ENCODE data around the gene DQX1.
A peak's percentile ranks its signal among the peaks of the same experiment; 100 is the strongest.

DQX1 gene

DNA sequence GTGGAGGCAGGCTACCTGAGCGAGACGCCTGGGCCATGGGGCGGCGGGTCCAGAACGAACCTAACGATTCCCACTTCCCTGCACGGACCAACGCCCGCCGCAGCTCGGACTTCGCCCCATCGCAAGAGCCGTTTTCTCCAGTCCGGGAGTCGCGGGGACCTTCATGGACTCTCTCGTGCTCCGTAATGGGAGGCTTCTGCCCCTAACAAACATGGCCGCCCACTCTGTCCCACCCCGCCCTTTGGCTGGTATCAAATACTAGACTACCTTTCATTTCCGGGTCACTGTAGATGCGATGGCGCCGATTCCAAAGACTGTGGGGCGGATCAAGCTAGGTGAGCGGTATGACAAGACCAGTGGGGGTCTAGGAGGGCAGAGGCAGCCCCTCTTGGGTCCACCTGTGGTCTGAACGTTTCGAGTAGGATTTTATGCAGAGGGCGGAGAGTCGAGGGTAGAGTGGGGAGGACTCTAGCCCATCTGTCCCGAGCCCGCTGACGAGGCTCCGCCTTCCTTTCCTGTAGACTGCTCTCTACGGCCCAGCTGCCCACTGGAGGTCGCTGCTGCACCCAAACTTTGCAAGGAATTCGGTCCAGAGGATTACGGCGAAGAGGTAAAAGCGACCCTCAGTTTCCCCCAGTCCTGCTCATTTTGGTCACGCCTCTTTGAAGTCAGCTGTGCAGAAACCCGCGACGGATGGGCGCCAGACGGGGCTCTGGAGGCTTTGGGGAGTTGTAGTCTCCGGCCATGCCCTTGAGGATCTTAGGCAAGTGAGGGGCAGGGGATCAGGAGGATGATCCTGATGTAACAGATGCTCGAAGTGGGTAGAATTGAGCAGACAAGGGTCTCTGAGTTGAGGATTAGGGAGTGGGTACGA, 43.0 kb downstream of the DQX1 start, which contains the start of the genes CCDC142 and TTC31:
TSS of gene CCDC142 (minus strand) at position 198 of the 874 bp plus-strand sequence. CDS start at position 37, 161 bp downstream.
TSS of gene TTC31 (plus strand) at position 281 of the 874 bp plus-strand sequence. CDS start at position 296, 15 bp downstream.
- Histone ChIP-seq H4K20me1 (ENCODE audit: insufficient read depth) (no peaks in the 10 kb centered on the region), H2AFZ (ENCODE audit: low read depth) (peak within 1 kb of the TSS; percentile 99), H3K4me3 (IDR thresholded peaks at IDR 0.05; ENCODE audit: insufficient read depth, low read depth, low read length) (no peak within 1 kb of the TSS), H3K27me3 (ENCODE audit: insufficient read depth, low read depth) (no peaks in the 10 kb centered on the region), H3K36me3 (ENCODE audit: insufficient read depth) (no peaks in the 10 kb centered on the region), H3K79me2 (ENCODE audit: insufficient read depth, low read depth) (peaks cover 18% of the 10 kb centered on the region), H3K27ac (peak within 1 kb of the TSS; percentile 75), H3K4me1 (ENCODE audit: low read depth, poor library complexity, severe bottlenecking) (peaks cover 15% of the 10 kb centered on the region), H3K4me2 (peak within 1 kb of the TSS; percentile 97), H3K9ac (peak within 1 kb of the TSS; percentile 90)
- TF ChIP-seq, protein P1, sequence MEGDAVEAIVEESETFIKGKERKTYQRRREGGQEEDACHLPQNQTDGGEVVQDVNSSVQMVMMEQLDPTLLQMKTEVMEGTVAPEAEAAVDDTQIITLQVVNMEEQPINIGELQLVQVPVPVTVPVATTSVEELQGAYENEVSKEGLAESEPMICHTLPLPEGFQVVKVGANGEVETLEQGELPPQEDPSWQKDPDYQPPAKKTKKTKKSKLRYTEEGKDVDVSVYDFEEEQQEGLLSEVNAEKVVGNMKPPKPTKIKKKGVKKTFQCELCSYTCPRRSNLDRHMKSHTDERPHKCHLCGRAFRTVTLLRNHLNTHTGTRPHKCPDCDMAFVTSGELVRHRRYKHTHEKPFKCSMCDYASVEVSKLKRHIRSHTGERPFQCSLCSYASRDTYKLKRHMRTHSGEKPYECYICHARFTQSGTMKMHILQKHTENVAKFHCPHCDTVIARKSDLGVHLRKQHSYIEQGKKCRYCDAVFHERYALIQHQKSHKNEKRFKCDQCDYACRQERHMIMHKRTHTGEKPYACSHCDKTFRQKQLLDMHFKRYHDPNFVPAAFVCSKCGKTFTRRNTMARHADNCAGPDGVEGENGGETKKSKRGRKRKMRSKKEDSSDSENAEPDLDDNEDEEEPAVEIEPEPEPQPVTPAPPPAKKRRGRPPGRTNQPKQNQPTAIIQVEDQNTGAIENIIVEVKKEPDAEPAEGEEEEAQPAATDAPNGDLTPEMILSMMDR (conservative IDR thresholded peaks at IDR 0.05; ENCODE audit: low read depth, low read length) = peak; percentile 89

DNA sequence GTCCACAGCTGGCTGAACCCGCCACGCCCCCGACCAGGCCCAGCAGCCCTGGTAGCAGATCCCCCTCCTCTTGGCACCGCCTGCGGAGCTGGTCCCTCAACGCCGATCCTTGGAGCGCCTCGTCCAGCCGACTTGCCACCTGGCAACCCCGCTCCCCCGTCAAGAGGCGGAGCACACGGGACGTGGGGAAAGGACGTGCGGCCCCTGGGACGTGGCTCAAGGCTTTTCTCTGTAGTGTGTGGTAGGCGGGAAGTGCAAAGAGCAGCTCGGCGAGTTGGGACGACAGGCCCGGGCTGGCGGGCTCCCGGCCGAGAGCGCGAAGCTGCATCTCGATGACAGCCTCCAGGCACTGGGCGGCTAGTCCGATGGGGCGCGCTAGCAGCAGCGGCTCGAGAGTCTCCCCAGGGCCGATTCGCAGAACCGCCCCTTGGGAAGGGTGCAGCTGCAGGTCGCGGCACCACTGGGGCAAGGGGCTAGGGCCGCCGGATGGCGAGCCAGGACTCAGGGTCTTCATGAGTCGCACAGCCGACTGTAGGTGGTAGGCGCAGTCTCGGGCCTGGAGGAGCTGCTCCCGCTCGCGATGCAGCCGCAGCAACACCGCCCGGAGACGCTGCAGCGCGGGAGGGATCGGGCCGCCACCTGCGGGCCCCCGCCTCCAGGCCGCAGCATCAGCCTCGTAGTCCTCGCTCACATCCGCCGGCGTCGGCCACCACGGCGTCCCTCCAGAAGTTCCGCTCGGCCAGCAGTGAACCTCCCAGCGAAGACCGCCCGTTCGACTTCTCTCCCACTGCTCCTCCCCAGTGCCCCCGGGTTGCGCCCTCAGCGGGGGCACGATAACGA, 43.9 kb downstream of the DQX1 start:
- peak overlapping the region; percentile 90 for H3K9ac ChIP-seq
- H3K27me3 ChIP-seq (ENCODE audit: insufficient read depth, low read depth) = no peaks in the 10 kb centered on the region
- TF ChIP-seq, protein P1 (conservative IDR thresholded peaks at IDR 0.05; ENCODE audit: low read depth, low read length) = no peak
- H3K4me3 ChIP-seq (IDR thresholded peaks at IDR 0.05; ENCODE audit: insufficient read depth, low read depth, low read length) = no peak overlapping the region
- H3K27ac ChIP-seq = peak overlapping the region; percentile 75
- no peaks in the 10 kb centered on the region for H4K20me1 ChIP-seq (ENCODE audit: insufficient read depth)
- H3K4me2 ChIP-seq = peak overlapping the region; percentile 97
- H3K79me2 ChIP-seq (ENCODE audit: insufficient read depth, low read depth) = peaks cover 18% of the 10 kb centered on the region
- H3K36me3 ChIP-seq (ENCODE audit: insufficient read depth) = no peaks in the 10 kb centered on the region
- H2AFZ ChIP-seq (ENCODE audit: low read depth) = peak overlapping the region; percentile 99
- H3K4me1 ChIP-seq (ENCODE audit: low read depth, poor library complexity, severe bottlenecking) = peaks cover 15% of the 10 kb centered on the region

DNA sequence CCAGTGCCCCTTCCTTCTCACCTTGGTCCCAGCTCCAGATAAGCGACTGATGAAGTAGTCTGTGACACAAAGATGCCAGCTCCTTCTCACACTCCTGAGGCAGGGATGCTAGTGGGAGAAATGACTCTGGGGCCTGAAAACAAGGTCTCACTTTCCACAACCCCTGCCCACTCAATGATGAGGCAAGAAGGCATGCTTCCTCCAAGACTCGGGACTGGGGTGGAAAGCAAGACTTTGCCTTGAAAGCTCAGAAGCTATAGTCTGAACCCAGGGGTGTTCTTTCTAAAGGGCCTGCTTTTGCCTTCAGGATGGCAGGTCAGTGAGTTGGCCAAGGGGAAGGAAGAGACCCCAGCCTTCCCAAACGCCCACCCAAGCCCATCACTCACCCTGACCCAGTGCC, 44.6 kb downstream of the DQX1 start:
- Histone ChIP-seq H3K27me3 (ENCODE audit: insufficient read depth, low read depth) (no peaks in the 10 kb centered on the region), H3K27ac (no peak overlapping the region), H3K79me2 (ENCODE audit: insufficient read depth, low read depth) (peaks cover 18% of the 10 kb centered on the region), H3K9ac (peak overlapping the region; percentile 90; the same call in 1 of the 2 replicates), H2AFZ (ENCODE audit: low read depth) (no peak overlapping the region; the same call in 1 of the 2 replicates), H3K4me3 (IDR thresholded peaks at IDR 0.05; ENCODE audit: insufficient read depth, low read depth, low read length) (no peak overlapping the region), H3K36me3 (ENCODE audit: insufficient read depth) (no peaks in the 10 kb centered on the region), H3K4me2 (peak overlapping the region; percentile 97), H3K4me1 (ENCODE audit: low read depth, poor library complexity, severe bottlenecking) (peaks cover 15% of the 10 kb centered on the region), H4K20me1 (ENCODE audit: insufficient read depth) (no peaks in the 10 kb centered on the region)
- TF ChIP-seq, protein P1 (conservative IDR thresholded peaks at IDR 0.05; ENCODE audit: low read depth, low read length) = no peak

DNA sequence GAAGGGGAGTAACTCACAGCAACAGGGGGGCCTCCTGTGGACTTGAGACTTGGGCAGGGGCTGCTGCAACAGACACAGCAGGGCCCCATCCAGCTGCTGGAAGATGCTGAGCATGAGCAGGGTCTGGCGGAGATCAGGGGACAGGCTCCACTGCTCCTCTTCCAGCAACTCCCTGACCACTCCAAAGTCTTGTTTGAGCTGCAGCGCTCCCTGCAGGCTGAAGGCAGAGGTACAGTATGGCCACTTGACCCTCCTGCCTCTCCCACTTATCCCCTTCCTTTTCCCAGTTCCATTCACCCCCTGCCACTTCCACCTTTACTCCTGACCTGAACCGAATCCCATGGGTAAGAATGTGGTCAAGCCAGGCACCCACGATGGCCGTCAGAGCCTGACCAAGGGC, 51.1 kb downstream of the DQX1 start:
- Histone ChIP-seq H3K36me3 (ENCODE audit: insufficient read depth) (no peaks in the 10 kb centered on the region), H3K27ac (no peak overlapping the region), H3K27me3 (ENCODE audit: insufficient read depth, low read depth) (no peaks in the 10 kb centered on the region), H3K9ac (no peak overlapping the region), H4K20me1 (ENCODE audit: insufficient read depth) (no peaks in the 10 kb centered on the region), H3K79me2 (ENCODE audit: insufficient read depth, low read depth) (peaks cover 7% of the 10 kb centered on the region; the same call in 1 of the 2 replicates), H2AFZ (ENCODE audit: low read depth) (no peak overlapping the region), H3K4me3 (IDR thresholded peaks at IDR 0.05; ENCODE audit: insufficient read depth, low read depth, low read length) (no peak overlapping the region), H3K4me1 (ENCODE audit: low read depth, poor library complexity, severe bottlenecking) (peaks cover 25% of the 10 kb centered on the region), H3K4me2 (no peak overlapping the region)
- TF ChIP-seq, protein P1 (conservative IDR thresholded peaks at IDR 0.05; ENCODE audit: low read depth, low read length) = peak; percentile 52

All from KMS-11 (cell line).